Activated T-cell treated with anti-CD3 and anti-CD28 coated beads, Interleukin-2, amount 50 U/mL, for 72 hours (primary cell): ENCODE data around the gene CREB5. TPM values are rescaled to one million over a fixed set of nuclear protein-coding genes. Genes with fewer than 3 reads are reported as not detected.
"Not testable (repeated sequence)": the region's sequence is repeated elsewhere in the genome, so short reads cannot be mapped to it uniquely, and the experiment has no call there.

Experiments
- ATAC-seq, 2 donors: fragments of 150-1000 bp; cut with Tn5 transposase; replicated peaks in 1 of 2; 2 replicates each; pipeline ENCODE4 v1.10.0; 2021; ENCODE audit warnings: moderate library complexity in 2 of 2, mild to moderate bottlenecking in 1 of 2
- DNase-seq, 2 donors: peaks; one replicate each; pipeline ENCODE4 v3.0.0; 2021 to 2022; ENCODE audit warnings: mixed read lengths in 1 of 2
- H3K27ac Mint-ChIP-seq: one replicate; pipeline ENCODE4 v1.8.0; 2022; ENCODE audit warnings: mild to moderate bottlenecking, moderate library complexity, mixed read lengths
- H3K27me3 Mint-ChIP-seq: one replicate; pipeline ENCODE4 v1.8.0; 2022; ENCODE audit warnings: low read depth, mixed read lengths
- H3K36me3 Mint-ChIP-seq, 2 donors: one replicate each; pipeline ENCODE4 v1.8.0; 2022; ENCODE audit warnings: mixed read lengths in 2 of 2, mild to moderate bottlenecking in 1 of 2; ENCODE audit not compliant: insufficient read depth in 2 of 2
- H3K4me1 Mint-ChIP-seq: one replicate; pipeline ENCODE4 v1.8.0; 2022; ENCODE audit warnings: low read depth, mixed read lengths
- H3K4me3 Mint-ChIP-seq, 2 donors: one replicate each; pipeline ENCODE4 v1.8.0; 2022; ENCODE audit warnings: mild to moderate bottlenecking in 2 of 2, mixed read lengths in 2 of 2, moderate library complexity in 2 of 2
- H3K9me3 Mint-ChIP-seq, 2 donors: one replicate each; pipeline ENCODE4 v1.8.0; 2022; ENCODE audit warnings: mixed read lengths in 2 of 2
- total RNA-seq, 2 donors: library from RNA; stranded (reverse); gene quantifications; one replicate each; pipeline ENCODE4 v1.2.3, GENCODE V29; 2022

The CREB5 gene
- total RNA-seq, 2 donors from 2014 or later = 1.2 to 1.9 TPM

DNA sequence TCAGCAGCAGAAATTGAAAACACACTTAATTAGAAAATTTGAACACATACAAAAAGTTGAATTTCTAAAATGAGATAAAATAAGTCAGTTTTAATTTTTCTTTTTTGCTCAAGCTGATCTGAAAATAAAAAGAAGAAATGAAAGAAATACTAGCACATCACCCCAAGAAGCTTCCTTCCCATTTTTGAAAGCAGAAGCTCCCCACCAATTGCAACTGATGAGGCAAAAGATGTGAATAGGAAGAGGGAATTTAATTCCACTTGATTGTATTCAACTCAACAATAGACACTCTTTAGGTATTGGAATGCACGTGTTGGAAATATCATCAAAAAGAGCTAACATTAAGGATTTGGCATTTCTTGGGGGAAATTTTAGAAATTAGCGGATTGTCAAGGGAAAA lies 370.0 kb downstream of the CREB5 start:
- Mint-ChIP-seq H3K4me3 (no peak overlapping the region), H3K4me1 (no peaks in the 10 kb centered on the region), H3K9me3 (no peaks in the 10 kb centered on the region), H3K27me3 (peaks cover 11% of the 10 kb centered on the region), H3K36me3 (no peaks in the 10 kb centered on the region), H3K27ac (no peak overlapping the region)
- ATAC-seq (no peak), DNase-seq (no peak)

- ATAC-seq (no peak), DNase-seq (no peak)
- Mint-ChIP-seq H3K4me3 (no peak overlapping the region), H3K4me1 (no peaks in the 10 kb centered on the region), H3K36me3 (no peaks in the 10 kb centered on the region), H3K9me3 (no peaks in the 10 kb centered on the region), H3K27me3 (no peaks in the 10 kb centered on the region), H3K27ac (no peak overlapping the region)
Observed at GRCh38 chr7:28784171-28784902, 372.0 kb downstream of the CREB5 start.

- H3K4me1 Mint-ChIP-seq = no peaks in the 10 kb centered on the region
- H3K36me3 Mint-ChIP-seq = no peaks in the 10 kb centered on the region
- no peak for ATAC-seq
Observed at GRCh38 chr7:28785041-28785995, 373.0 kb downstream of the CREB5 start.

DNA sequence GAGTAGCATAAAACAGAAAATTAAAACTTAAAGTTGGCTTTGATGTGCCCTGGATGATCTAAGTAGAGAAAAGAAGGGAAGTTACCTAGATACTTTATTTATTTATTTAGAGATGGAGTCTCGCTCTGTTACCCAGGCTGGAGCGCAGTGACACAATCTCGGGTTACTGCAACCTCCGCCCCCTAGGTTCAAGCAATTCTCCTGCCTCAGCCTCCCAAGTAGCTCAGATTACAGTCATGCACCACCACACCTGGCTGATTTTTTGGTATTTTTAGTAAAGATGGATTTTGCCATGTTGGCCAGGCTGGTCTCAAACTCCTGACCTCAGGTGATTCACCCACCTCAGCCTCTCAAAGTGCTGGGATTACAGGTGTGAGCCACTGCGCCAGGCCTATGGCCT lies 373.8 kb downstream of the CREB5 start:
- H3K36me3 Mint-ChIP-seq, H3K4me3 Mint-ChIP-seq, H3K9me3 Mint-ChIP-seq, H3K27me3 Mint-ChIP-seq, H3K27ac Mint-ChIP-seq, H3K4me1 Mint-ChIP-seq, ATAC-seq, DNase-seq: not testable (repeated sequence)

More at GRCh38 chr7:28785041-28785995, 373.0 kb downstream of the CREB5 start:
- no peaks in the 10 kb centered on the region for H3K27me3 Mint-ChIP-seq
- no peak overlapping the region for H3K27ac Mint-ChIP-seq
- no peaks in the 10 kb centered on the region for H3K9me3 Mint-ChIP-seq
- no peak overlapping the region for H3K4me3 Mint-ChIP-seq
- no peak for DNase-seq

DNA sequence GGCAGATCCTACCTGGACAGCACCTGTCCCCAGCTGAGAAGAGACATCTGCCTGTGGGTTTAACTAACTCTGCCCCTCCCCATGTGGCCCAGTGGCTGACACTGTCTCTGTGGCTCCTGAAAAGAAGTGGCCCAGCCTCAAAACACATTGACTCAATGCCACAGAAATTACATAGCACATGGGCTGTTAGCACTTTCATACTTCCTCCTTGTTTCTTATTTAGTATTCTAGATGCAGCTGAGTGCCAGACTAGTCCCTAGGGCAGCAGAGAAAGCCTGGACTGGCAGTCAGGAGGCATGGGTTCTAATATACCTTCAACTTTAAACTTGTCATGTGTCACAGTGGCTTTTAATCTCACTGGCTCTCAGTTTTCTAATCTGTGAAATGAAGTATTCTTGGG lies 374.8 kb downstream of the CREB5 start:
- no peaks in the 10 kb centered on the region for H3K9me3 Mint-ChIP-seq
- DNase-seq = no peak
- H3K27ac Mint-ChIP-seq = no peak overlapping the region
- ATAC-seq = no peak
- H3K27me3 Mint-ChIP-seq = no peaks in the 10 kb centered on the region
- H3K4me3 Mint-ChIP-seq = no peak overlapping the region
- H3K36me3 Mint-ChIP-seq = no peaks in the 10 kb centered on the region
- H3K4me1 Mint-ChIP-seq = no peaks in the 10 kb centered on the region

DNA sequence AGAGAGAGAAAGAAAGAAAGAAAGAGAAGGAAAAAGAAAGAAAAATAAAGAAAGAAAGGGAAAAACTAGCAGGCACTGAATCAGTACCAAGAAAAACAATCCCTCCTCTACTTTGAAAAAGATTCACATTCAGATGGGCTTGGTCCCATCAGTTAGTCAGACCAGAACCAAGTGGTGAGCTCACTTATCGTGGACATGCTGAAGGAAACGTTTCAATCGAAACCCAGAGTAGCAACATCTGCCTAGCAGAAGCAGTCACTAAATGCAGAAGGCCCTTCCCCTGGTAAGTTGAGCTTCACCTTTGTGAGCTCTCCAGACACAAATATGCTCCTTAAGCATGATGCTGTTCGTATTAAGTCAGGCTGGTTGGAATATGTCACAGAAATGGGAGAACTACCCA lies 378.1 kb downstream of the CREB5 start:
- ATAC-seq (no peak), DNase-seq (no peak)
- Mint-ChIP-seq H3K4me1 (no peaks in the 10 kb centered on the region), H3K27me3 (no peaks in the 10 kb centered on the region), H3K9me3 (no peaks in the 10 kb centered on the region), H3K4me3 (no peak overlapping the region), H3K36me3 (no peaks in the 10 kb centered on the region), H3K27ac (no peak overlapping the region)

DNA sequence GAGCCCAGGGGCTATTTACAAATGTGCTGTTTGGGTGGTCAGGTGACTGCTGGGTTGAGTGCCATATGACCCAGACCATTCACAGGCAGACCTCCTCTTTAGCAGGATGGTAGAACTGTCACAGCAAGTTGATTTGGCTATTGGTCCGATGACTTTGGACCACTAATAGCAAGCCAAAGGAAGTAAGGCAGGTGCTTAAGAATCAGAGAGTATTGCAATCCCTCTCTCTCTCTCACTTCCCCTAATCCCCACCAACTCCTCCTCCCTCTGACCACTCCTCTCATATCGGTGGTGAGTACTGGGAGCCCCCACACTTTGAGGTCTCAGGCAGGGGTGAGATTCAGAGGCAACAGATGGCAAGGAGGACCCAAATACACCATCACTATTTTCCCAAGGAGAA lies 380.5 kb downstream of the CREB5 start:
- Mint-ChIP-seq H3K4me3 (no peak overlapping the region), H3K9me3 (no peaks in the 10 kb centered on the region), H3K27me3 (no peaks in the 10 kb centered on the region), H3K36me3 (no peaks in the 10 kb centered on the region), H3K4me1 (no peaks in the 10 kb centered on the region), H3K27ac (no peak overlapping the region)
- no peak for ATAC-seq
- DNase-seq = no peak

GRCh38 chr7:28793381-28794085 lies 381.2 kb downstream of the CREB5 start:
- H3K4me3 Mint-ChIP-seq = no peak overlapping the region
- DNase-seq (no peak), ATAC-seq (no peak)
- H3K9me3 Mint-ChIP-seq = no peaks in the 10 kb centered on the region
- H3K27ac Mint-ChIP-seq = no peak overlapping the region
- no peaks in the 10 kb centered on the region for H3K36me3 Mint-ChIP-seq
- no peaks in the 10 kb centered on the region for H3K27me3 Mint-ChIP-seq
- H3K4me1 Mint-ChIP-seq = no peaks in the 10 kb centered on the region

DNA sequence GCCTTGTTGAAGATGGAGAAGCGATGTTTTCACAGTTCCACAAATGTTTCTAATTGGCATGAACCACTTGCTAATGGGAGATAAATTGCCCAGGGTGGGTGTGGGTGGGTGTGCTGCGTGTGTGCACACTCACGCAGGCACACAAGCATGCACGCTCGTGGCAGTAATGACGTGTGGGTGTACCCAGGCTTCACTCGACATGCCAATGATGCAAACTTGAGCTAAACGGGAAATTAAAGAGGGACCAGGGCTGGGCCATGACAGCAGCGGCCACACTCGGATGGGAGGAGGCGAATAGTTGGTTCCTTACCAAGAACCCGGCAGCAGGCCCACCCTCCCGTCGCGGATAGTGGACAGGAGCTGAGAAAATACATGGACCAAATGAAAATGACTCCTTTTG lies 386.0 kb downstream of the CREB5 start:
- Mint-ChIP-seq H3K36me3 (no peaks in the 10 kb centered on the region), H3K27ac (no peak overlapping the region)
- ATAC-seq = no peak

GRCh38 chr7:28799619-28800018 lies 387.3 kb downstream of the CREB5 start:
- DNase-seq (no peak), ATAC-seq (no peak)
- peaks cover 2 to 5% of the 10 kb centered on the region in 2 donors for H3K9me3 Mint-ChIP-seq
- no peaks in the 10 kb centered on the region for H3K4me1 Mint-ChIP-seq
- no peaks in the 10 kb centered on the region for H3K36me3 Mint-ChIP-seq
- H3K4me3 Mint-ChIP-seq = no peak overlapping the region
- peaks cover 8% of the 10 kb centered on the region for H3K27me3 Mint-ChIP-seq
- no peak overlapping the region for H3K27ac Mint-ChIP-seq

More for the DNA sequence above, 386.0 kb downstream of the CREB5 start:
- no peak for DNase-seq
- Mint-ChIP-seq H3K27me3 (no peaks in the 10 kb centered on the region), H3K9me3 (no peaks in the 10 kb centered on the region), H3K4me1 (no peaks in the 10 kb centered on the region), H3K4me3 (no peak overlapping the region)

- Mint-ChIP-seq H3K36me3 (no peaks in the 10 kb centered on the region), H3K4me1 (peaks cover 5% of the 10 kb centered on the region), H3K4me3 (no peak overlapping the region), H3K27me3 (peaks cover 13% of the 10 kb centered on the region), H3K27ac (no peak overlapping the region), H3K9me3 (peaks cover 4 to 5% of the 10 kb centered on the region in 2 donors)
- ATAC-seq (no peak), DNase-seq (no peak)
Observed at GRCh38 chr7:28800150-28800549, 387.8 kb downstream of the CREB5 start.

DNA sequence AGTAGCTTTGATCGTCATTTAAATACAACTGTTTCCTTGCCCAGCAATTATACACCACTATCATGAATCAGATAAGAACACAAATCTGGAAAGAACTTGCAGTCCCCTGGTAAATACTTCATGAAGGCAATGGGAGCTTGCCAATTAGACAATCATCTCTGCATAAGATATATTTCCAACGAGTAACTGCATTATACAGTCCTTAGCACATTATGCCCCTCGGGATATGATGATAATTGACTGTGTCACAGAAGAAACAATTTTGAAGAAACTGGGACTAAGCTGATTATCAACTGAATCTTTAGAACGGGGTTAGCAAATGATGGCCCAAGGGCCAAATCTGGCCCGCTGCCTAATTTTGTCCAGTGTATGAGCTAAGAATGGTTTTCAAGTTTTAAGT lies 390.1 kb downstream of the CREB5 start:
- H3K4me1 Mint-ChIP-seq = peaks cover 5% of the 10 kb centered on the region
- peaks cover 20% of the 10 kb centered on the region for H3K27me3 Mint-ChIP-seq
- no peak for ATAC-seq
- peaks cover 4 to 5% of the 10 kb centered on the region in 2 donors for H3K9me3 Mint-ChIP-seq
- DNase-seq = no peak
- no peak overlapping the region for H3K4me3 Mint-ChIP-seq
- H3K36me3 Mint-ChIP-seq = no peaks in the 10 kb centered on the region
- no peak overlapping the region for H3K27ac Mint-ChIP-seq

GRCh38 chr7:28804157-28804556 lies 391.8 kb downstream of the CREB5 start:
- H3K4me3 Mint-ChIP-seq = no peak overlapping the region
- DNase-seq (no peak), ATAC-seq (no peak)
- H3K4me1 Mint-ChIP-seq = peaks cover 5% of the 10 kb centered on the region
- no peak overlapping the region for H3K27ac Mint-ChIP-seq
- peaks cover 22% of the 10 kb centered on the region for H3K27me3 Mint-ChIP-seq
- no peaks in the 10 kb centered on the region for H3K36me3 Mint-ChIP-seq
- peaks cover 4 to 5% of the 10 kb centered on the region in 2 donors for H3K9me3 Mint-ChIP-seq
